NCI-H345 (cell line): ENCODE results near the gene SFXN4.
"Not testable (repeated sequence)": the region's sequence is repeated elsewhere in the genome, so short reads cannot be mapped to it uniquely, and the experiment has no call there.

Source experiments
- DNase-seq: peaks from one replicate; lab custom pipeline; 2025; lab: John Stamatoyannopoulos, UW

SFXN4 gene

GRCh38 chr10:119190954-119191785 lies 25.7 kb upstream of the SFXN4 start:
- DNase-seq: no peak

GRCh38 chr10:119190353-119190752 lies 24.8 kb upstream of the SFXN4 start:
- no peak for DNase-seq

GRCh38 chr10:119189811-119190282 lies 24.3 kb upstream of the SFXN4 start:
- DNase-seq: no peak

- no peak for DNase-seq
Observed at GRCh38 chr10:119183664-119184412, 18.3 kb upstream of the SFXN4 start.

GRCh38 chr10:119180850-119181400 lies 15.4 kb upstream of the SFXN4 start:
- DNase-seq: not testable (repeated sequence)

GRCh38 chr10:119178372-119179119 lies 13.0 kb upstream of the SFXN4 start, which contains the start of gene PRDX3:
TSS of gene PRDX3 (minus strand) at chr10:119178812. CDS start at chr10:119178790, 22 bp downstream.
- peak; percentile 89 for DNase-seq

- no peak for DNase-seq
Observed at GRCh38 chr10:119177708-119178371, 12.3 kb upstream of the SFXN4 start.

- no peak for DNase-seq
Observed at GRCh38 chr10:119176166-119176565, 10.7 kb upstream of the SFXN4 start.

GRCh38 chr10:119174109-119174508 lies 8.6 kb upstream of the SFXN4 start:
- no peak for DNase-seq

- no peak for DNase-seq
Observed at GRCh38 chr10:119167041-119167440, 1.5 kb upstream of the SFXN4 start.

GRCh38 chr10:119166564-119166963 lies 1.1 kb upstream of the SFXN4 start:
- DNase-seq: no peak

- no peak for DNase-seq
Observed at GRCh38 chr10:119166118-119166500, 595 bp upstream of the SFXN4 start.

- no peak for DNase-seq
Observed at GRCh38 chr10:119162452-119163092, 2.9 kb downstream of the SFXN4 start.

- DNase-seq: no peak
Observed at GRCh38 chr10:119161680-119162451, 3.6 kb downstream of the SFXN4 start.

GRCh38 chr10:119159332-119159731 lies 6.2 kb downstream of the SFXN4 start:
- DNase-seq: no peak

- DNase-seq: no peak
Observed at GRCh38 chr10:119153661-119154060, 11.9 kb downstream of the SFXN4 start.

- no peak for DNase-seq
Observed at GRCh38 chr10:119153041-119153440, 12.5 kb downstream of the SFXN4 start.

GRCh38 chr10:119151601-119152000 lies 13.9 kb downstream of the SFXN4 start:
- DNase-seq: not testable (repeated sequence)

- DNase-seq: no peak
Observed at GRCh38 chr10:119149729-119150128, 15.8 kb downstream of the SFXN4 start.

- no peak for DNase-seq
Observed at GRCh38 chr10:119149157-119149556, 16.4 kb downstream of the SFXN4 start.
